NCI-H526 treated with DMSO at 0.1 percent for 48 hours (cell line): Measurements from ENCODE around the gene KDM8.

Source experiments
- DNase-seq: peaks from one replicate; lab custom pipeline; 2025; lab: John Stamatoyannopoulos, UW

KDM8 gene

DNA sequence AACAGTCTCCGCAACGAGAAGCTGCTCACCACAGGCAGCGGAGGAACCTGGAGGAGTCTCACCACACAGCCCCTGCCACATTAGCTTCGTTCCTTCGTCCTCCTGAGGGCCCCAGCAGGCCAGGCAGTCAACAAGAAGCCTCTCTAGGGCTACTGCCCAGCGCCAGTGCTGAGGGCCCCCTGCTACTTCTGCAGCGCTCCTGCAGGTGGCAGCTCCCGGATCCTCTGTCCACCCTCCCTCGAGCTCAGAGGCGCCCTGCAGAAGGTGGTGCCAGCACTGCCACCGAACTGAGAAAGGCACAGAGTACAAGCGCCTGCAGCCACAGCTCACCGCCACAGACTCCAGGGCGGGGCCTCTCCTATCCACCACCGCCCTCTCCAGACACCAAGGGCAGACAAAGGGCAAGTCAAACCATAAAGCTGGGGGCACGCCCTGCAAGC, 27.3 kb downstream of the KDM8 start:
- no peak for DNase-seq

DNA sequence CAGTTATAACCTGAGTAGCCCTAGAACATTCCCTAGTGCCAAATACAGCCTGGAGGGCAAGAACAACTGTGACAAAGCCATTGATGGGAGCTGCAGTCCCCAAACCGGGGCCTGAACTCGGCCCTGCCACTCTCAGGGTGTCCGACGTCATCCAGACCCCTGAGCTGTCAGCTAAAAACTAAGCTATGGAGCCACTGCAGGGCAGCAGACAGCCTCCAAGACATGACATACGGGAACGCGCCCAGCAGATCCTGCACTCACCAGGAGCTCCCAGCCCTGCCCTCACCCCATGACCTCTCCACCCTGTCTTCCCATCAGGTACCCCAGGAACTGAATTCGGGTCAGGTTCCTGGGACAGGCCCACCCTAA, 28.4 kb downstream of the KDM8 start:
- DNase-seq: no peak

DNA sequence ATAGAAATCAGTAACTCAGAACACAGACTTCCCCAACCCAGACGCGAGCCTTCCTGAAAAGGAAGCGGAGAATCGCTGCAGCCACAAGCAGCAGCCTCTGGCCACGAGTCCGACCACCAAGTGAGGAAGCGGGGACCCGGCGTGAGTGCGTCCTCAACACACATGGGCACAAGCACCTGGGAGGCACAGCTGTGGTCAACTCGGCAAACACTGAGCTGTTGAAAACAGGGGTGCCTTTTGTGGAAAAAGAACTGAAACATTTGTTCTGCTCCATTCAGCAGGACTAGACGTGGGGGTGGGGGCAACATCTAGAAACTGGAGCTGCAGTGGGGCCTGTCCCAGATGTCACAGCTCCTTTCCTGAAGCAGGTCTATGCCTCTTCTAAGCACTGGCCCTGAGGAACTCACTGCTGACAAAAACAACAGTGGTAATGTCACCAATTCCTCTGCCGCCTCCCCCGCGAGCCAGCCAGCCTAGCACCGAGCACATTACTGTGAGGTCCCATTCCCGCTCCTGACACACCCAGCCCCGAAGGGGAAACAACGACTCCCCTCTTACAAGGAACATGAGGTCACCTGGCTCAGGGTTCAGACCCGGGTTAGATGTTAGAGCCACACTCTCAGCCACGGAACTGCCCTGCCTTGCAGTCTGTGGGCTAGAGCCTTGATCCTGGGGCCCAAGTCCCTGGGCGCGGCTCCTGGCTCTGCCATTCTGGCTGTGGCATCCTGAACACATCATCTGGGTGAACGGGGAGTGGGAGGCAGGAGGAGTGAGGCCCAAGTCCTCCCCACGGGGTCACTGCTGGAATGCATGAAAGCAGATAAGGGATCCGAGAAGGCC, 29.0 kb downstream of the KDM8 start:
- DNase-seq: no peak

DNA sequence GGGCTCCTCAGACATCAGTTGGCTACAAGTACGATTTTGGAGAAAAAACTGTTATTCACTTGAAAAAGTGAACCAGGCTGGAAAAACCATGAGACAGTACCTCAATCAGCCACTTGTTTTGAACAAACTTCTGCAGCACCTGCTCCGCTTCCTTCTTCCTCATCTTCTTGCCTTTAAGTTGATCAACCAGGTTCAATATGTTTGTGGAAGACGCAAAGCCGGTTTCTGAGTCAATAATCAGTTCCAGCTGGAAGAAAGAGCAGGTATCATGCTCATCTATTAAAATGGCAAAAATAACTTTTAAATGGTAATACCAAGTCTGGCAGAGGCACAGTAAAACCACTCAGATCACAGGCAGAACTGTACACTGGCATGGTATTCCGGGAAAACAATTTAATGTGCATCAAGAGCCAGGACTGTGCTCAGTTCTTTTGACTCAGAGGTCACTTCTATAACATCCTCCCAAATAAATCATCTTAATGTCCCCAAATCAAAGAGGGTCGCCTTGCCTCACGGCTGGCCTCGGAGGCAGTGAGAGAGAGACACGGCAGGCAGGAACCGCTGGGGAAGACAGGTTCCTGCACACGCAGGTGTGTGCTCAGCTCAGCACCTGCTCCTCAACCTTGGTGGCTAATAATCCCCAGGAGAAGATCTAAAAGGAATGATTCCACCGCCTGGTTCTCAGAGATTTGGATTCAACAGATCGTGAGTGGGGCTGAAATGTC, 29.7 kb downstream of the KDM8 start:
- DNase-seq: no peak

DNA sequence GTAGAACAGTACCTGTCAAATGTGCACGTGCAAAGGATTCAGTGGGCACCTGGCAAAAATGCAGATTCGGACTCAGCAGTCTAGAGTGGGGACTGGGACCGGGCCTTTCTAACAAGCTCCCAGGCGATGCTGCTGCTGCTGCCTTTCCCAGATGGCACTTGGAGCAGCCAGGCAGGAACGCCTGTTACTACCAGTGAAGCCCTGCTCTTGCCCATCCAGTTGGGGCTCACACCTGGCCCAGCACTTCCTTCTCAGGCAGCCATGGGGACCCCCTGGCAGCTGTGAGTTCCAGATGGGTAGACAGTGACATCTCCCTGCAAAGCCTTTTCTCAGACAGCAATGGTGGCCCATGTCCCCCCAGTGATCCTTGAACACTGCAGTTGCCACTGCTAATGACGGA, 30.4 kb downstream of the KDM8 start:
- no peak for DNase-seq

DNA sequence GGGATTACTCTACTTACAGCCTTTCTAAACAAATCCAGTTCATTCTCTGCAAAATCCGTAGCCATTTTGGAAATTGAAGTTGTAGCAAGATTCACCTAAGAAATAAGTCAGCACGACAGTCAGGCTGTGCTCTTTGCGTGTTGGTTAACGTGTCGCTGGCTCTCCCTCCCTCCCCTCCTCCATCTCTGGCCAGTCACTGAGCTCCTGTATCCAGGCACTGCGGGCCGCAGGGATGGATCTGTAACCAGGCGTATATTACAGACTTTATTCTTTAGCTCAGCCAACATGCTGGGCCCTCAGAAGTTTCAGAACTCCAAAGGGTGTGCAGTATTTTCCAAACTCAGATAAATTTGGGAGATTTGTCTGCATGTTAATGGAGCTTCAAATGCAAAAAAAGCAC, 30.8 kb downstream of the KDM8 start:
- DNase-seq: no peak

DNA sequence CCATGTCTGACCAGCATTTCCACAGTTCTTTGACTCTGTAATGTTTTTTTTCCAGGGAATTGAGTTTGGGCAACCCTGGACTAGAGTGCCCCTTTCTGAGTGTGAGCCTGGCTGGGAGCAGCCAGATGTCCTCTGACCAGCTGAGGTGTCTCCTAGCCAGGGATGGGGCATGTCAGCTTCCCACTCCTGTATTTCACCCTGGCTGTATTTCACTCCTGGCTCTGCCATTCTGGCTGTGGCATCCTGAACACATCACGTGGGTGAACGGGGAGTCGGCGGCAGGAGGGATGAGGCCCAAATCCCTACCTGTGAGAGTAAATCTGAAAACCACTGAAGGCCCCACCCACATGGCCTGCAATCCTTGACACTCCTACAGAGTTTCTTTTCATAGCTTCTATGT, 31.3 kb downstream of the KDM8 start:
- DNase-seq: no peak

DNA sequence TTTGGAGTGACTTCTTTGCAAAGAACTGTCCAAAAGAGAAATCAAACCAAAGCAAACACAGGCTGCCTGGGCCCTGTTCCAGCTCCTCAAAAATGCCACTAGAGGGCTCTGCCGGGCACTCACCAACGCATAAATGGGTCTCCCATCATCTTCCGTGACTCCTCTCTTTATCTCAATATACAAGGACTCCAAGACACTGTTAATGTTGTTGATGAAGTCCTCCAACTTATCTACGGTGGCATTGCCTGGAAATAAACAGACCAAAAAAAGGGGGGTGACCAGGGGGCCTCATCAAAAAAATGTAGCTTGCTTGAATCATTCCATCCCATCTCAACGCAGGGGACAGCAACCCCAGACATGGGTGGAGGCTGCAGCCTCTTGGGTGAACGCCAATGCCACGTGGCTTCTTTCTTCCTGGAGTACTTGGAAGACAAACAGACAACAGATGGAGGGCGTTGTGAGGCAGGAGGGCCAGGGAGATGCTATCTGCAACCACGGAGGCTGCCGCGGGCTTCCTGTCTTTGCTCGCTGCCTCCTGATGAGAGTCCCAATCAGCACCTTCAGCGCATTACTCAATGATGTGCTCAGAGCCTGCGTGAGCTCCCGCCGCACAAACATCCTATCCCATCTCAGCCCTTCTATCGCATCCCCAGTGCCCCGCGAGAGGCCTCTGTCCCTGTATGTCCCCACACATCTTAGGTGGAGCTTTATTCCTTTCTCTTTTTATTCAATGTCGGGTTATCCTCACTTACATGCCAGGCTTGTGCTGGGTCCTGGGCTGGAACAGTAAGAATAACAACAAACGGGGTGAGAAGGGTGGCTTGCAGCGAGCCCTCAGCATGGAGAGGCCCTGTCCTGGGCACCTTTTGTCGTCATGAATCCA, 32.0 kb downstream of the KDM8 start:
- DNase-seq: peak; percentile 17

DNA sequence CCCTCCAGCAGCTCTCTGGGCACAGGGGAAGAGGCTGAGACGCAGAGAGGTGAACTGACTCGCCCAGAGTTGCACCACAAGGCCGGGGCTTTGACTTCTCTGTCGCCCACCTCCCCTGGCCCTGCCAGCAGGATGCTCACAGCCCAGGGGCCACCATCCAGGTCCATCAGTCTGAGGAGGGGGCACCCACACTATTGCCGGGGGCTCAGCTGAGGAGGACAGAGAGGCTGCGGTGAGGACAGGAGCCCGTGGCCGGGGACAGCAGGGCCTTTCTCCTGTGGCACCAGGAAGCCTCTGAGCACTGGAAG, 32.6 kb downstream of the KDM8 start:
- DNase-seq: no peak

DNA sequence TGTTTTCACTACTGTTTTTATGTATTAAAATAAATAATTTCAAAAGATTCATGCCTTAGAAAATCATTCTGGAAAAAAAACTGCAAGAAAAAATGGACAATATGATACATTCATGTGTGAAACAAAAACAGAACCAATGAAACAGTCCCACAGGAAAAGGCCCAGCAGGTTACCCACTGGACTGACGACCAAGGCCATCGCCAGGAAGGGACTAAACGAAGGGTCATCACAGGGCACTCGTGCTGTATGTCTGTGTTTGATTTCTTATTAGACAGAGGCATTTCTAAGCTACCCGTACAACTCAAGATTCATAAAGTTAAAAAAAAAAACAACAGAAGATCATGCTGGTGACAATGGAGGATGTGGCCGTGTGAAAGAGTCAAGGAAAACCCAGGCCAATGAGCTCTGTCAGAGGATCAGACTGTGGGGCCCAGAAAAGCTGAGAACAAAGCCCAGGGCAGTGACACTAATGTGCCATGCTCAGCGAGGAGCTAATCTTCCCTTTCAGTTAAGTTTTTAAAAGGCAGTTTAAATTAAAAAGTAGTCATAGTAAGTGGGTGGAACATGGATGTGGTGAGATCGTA, 33.4 kb downstream of the KDM8 start:
- no peak for DNase-seq

DNA sequence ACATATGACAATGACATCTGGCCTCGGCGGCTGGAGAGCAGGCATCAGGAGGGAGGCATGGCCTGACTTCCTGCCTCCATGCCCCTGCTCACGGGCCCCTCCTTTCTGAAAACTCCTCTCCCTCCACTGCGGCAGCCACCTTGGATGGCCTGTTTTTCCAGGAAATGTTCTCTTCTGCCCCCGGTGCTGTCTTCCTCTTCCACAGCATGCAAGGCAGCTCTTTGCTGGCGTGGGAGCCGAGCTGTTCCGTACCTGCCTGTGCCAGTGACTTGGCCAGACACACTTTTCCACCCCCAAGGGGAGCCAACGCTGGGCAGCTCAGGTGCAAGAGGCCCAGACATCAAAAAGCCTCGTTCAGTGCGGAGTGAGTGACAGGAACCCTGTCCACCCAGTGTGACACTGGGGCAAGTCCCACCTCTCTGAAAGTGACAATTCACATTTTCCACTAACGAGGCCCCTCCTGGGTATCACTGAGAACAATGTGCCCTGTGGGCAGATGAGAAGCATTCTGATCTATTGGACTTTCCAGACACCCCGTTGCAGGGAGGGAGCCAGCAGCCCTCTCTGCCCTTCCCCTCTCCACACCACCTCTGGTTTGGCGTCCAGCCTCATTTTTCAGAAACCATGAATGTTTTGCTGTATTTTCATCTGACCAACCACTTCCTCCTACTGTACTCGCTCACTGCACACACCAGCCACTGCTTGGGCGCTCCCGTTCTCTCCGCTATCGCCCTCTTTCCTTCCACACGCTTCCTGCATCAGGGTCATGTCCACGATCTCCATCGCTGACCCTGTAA, 34.1 kb downstream of the KDM8 start:
- DNase-seq: no peak

DNA sequence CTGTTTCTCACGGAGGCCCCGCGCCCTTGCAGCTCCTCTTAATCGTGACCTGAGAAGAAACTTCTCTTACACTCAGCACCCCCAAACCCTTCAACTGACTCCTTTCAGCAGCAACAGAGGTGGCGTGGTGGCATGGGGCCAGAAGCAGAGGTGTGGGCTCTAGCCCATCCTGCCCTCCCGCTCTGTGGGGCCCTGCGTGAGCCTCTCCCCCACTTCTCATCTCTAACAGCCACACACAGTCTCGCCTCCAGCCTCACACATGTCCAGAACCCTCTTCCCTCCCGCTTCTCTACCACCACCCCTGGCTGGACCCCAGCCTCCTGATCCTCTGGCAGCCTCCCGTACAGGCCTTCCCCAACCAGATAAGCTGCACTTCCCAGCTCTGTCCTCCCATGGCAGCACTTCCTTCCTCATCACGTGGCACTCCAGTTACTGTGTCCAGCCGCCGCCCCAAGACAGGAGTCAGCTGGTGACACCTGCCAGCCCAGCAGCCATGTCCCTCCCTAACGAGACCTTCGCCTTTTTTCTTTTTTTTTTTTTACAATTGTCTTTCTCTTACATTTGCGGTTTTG, 34.8 kb downstream of the KDM8 start:
- DNase-seq: no peak

DNA sequence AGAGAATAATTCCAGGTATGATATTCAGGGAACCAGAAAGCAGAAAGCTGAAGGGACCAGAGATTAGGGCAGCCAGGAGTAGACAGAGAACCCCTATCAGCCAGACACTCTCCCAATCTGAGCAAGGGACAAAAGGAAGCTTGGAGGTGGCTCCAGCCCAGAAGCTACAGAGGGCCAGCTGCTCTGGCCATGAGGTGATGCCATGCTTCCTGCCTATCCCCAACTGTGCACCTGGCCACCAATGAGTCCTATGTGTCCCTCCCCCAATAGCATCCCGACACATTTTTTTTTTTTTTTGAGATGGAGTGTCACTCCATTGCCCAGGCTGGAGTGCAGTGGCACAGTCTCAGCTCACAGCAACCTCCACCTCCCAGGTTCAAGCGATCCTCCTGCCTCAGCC, 35.3 kb downstream of the KDM8 start:
- no peak for DNase-seq

DNA sequence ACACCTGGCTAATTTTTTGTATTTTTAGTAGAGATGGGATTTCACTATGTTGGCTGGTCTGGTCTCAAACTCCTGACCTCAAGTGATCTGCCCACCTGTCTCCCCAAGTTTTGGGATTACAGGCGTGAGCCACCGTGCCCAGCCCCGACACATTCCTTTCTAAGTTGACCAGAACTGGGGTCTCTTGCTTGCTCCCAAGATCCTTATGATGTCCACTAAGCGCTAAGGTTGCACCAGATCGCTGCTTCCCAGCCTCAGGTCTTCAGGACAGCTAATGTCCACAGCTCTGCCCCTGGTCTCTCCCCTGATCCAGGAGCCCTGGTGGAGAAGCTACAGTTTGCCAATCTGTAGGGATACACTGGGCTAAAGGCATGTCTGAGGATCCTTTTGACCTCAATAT, 35.7 kb downstream of the KDM8 start:
- no peak for DNase-seq

DNA sequence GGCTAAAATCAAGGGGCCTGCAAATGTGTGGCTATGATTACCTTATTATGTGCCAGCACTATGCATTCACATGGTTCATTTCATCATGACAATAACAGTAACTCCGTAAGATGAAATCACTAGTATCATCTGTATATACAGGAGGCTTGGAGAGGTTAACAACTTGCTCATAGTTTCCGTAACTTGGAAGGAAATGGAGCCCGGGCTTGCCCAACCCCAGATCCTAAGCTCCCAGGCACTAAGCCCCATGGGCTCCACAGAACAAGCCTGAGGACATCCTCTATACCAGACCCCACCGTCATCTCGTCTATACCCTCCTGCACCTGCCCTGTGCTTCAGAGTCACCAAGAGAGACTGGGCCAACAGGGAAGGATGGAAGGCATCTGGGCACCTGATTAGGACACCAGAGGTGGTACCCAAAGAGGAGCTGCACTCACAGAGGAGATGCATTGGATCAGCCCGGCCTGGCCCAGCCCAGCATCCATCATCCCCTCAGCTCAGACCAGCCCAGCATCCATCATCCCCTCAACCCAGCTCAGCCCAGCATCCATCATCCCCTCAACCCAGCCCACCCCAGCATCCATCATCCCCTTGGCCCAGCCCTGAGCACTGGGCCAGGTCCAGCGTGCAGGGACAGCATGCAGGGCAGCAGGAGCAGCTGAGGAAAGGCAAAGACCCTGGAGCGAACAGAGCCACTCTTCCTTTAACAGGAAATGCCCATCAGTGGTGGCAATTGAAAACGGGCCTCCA, 36.8 kb downstream of the KDM8 start:
- DNase-seq: no peak

DNA sequence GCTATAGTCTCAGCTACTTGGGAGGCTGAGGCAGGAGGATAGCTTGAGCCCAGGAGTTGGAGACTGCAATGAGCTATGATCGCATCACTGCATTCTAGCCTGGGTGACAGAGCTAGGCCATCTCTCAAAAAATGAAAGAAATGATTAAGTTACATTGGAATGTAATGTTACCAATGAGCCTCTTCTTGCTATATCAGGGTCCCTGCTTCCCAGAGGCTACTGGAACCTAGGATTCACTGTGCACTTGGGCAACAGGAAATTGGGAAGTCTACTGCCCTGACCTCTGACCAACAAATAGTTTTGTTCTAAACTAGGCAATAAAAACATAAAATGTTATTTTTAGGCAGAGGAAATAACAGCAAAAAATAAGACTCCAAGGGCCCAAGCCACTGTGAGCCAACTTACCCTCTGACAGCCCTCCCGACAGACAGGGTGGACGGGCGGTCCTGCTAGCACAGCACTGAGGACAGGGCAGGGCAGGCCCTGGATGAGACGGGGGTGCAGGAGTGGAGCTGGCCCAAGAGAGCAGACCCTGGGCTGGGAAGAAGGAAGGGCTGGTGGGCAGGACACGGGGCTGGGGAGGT, 37.7 kb downstream of the KDM8 start:
- DNase-seq: no peak

DNA sequence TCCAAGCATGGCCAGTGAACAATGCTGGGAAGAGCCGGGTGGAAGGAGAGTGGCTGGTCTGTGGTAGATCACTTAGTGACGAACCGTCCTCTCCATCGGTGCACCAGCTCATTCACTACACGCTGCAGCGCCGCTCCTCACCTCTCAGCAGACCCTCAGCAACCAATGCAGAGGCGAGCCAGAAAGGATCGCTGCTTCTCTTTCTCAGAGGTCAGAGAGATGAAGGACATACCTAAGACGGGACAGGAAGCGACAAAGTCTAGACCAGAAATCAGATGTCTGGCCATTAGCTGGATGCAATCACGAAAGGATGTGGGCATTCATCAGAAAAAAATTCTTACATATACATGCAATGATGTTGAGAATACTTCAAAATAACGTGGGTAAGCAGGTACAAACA, 38.3 kb downstream of the KDM8 start:
- no peak for DNase-seq

DNA sequence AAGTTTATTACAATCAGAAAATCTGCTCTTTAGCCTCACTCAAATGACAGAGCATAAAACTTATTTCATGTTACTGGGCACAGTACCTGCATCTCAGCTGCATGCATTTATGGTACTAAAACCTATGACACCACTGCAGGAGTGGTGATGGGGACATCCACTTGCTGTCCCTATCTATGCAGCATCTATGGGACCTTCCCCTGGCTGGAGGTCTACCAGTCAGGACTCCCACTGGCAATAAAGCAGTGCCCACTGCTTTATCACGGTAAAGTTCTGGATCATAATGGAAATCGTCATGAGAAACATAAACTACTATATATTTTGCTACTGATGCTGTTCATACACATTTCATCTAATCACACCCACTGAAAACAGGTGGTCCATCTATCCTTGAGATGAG, 39.1 kb downstream of the KDM8 start:
- no peak for DNase-seq

DNA sequence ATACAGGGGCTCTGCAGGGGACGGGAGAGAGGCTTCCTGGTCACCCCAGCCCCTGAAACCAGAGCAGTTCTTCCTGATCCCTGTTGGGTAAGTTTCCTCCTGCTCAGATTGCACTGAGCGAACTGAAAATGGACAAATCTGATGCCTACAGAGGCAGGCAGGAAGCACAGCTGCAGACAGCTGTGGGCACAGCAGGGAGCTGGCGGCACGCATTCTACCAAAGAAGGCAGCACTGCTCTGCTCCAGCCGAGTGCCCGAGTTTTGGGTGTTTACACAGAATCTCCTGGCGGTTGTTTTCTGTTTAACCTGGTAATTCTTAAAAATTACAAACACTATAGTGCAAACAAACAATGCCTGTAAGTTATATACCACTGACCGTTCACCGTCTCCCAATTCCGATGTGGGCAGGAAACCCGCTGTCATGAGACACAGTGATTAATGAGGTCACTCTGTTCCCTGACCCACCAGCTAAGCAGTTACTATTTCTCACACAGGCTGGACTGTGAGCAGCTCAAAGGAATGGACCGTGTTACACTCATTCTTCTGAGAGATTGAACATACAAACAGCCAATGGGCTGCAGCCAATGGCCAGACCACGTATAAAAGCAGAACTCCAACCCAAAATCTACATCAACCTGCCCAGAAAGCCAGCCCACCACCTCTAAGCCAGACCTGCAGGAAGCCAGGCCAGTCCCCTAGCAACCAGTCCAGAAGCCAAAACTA, 39.7 kb downstream of the KDM8 start:
- no peak for DNase-seq
